HL-60 (cell line): ENCODE data around the gene SUPT4H1.

Experiments
- CTCF ChIP-seq: IDR thresholded peaks from one replicate; pipeline ENCODE4 v1.5.1; 2011; ENCODE audit warnings: low read length, control low read depth, inconsistent platforms; ENCODE audit not compliant: insufficient read depth
- GABPA ChIP-seq: IDR thresholded peaks from 2 replicates; pipeline ENCODE4 v1.6.1; 2012; ENCODE audit warnings: low read depth
- POLR2AphosphoS5 ChIP-seq: IDR thresholded peaks from 2 replicates; pipeline ENCODE4 v1.6.1; 2012; ENCODE audit warnings: low read depth
- REST ChIP-seq: IDR thresholded peaks from 2 replicates; pipeline ENCODE4 v1.6.1; 2012; ENCODE audit warnings: low read depth; ENCODE audit not compliant: insufficient replicate concordance

- TF ChIP-seq CTCF: no peak
- no peak for TF ChIP-seq POLR2AphosphoS5
- no peak for TF ChIP-seq REST
- no peak for TF ChIP-seq GABPA
Measured at GRCh38 chr17:58368860-58369213, 16.8 kb upstream of the SUPT4H1 start.
